ENCODE measurements around the gene TMEM134.
A peak's percentile ranks its signal among the peaks of the same experiment; 100 is the strongest.

TMEM134 gene

GRCh38 chr11:67504950-67505581, 36.0 kb upstream of the TMEM134 start, which contains the start of gene PITPNM1:
Gene PITPNM1 (minus strand): TSS chr11:67505363. CDS start chr11:67504180, 1,183 bp downstream.
- H3K9me3 Mint-ChIP-seq: no peaks in the 10 kb centered on the region
- DNase-seq: peak; percentile 85

GRCh38 chr11:67504005-67504949, 35.2 kb upstream of the TMEM134 start:
- TF ChIP-seq CTCF (IDR thresholded peaks at IDR 0.05): no peak
- peak; percentile 79 for DNase-seq
- Mint-ChIP-seq H3K4me3 (peak overlapping the region; percentile 85), H3K27ac (no peak overlapping the region), H3K4me1 (peaks cover 56% of the 10 kb centered on the region), H3K9me3 (no peaks in the 10 kb centered on the region), H3K27me3 (ENCODE audit: low read depth, poor library complexity) (peaks cover 7% of the 10 kb centered on the region), H3K36me3 (ENCODE audit: low read depth) (peaks cover 14% of the 10 kb centered on the region)

More at GRCh38 chr11:67504950-67505581, 36.0 kb upstream of the TMEM134 start, which contains the start of gene PITPNM1:
- H3K36me3 Mint-ChIP-seq (ENCODE audit: low read depth): peaks cover 10% of the 10 kb centered on the region
- TF ChIP-seq CTCF (IDR thresholded peaks at IDR 0.05): no peak
- peak within 1 kb of the TSS; percentile 86 for H3K4me3 Mint-ChIP-seq
- H3K27me3 Mint-ChIP-seq (ENCODE audit: low read depth, poor library complexity): peaks cover 10% of the 10 kb centered on the region
- peak within 1 kb of the TSS; percentile 64 for H3K27ac Mint-ChIP-seq
- peaks cover 62% of the 10 kb centered on the region for H3K4me1 Mint-ChIP-seq

- H3K4me3 Mint-ChIP-seq: peak overlapping the region; percentile 82
- peaks cover 49% of the 10 kb centered on the region for H3K4me1 Mint-ChIP-seq
- no peak overlapping the region for H3K27ac Mint-ChIP-seq
- DNase-seq: no peak
- H3K9me3 Mint-ChIP-seq: no peaks in the 10 kb centered on the region
- TF ChIP-seq CTCF (IDR thresholded peaks at IDR 0.05): no peak
- H3K36me3 Mint-ChIP-seq (ENCODE audit: low read depth): peaks cover 16% of the 10 kb centered on the region
- peaks cover 3% of the 10 kb centered on the region for H3K27me3 Mint-ChIP-seq (ENCODE audit: low read depth, poor library complexity)
Measured at GRCh38 chr11:67503119-67504004, 34.3 kb upstream of the TMEM134 start.

- H3K4me3 Mint-ChIP-seq: peak overlapping the region; percentile 82
- peaks cover 3% of the 10 kb centered on the region for H3K27me3 Mint-ChIP-seq (ENCODE audit: low read depth, poor library complexity)
- no peaks in the 10 kb centered on the region for H3K9me3 Mint-ChIP-seq
- H3K36me3 Mint-ChIP-seq (ENCODE audit: low read depth): peaks cover 16% of the 10 kb centered on the region
- peaks cover 46% of the 10 kb centered on the region for H3K4me1 Mint-ChIP-seq
- DNase-seq: no peak
- TF ChIP-seq CTCF (IDR thresholded peaks at IDR 0.05): no peak
- no peak overlapping the region for H3K27ac Mint-ChIP-seq
Measured at GRCh38 chr11:67502328-67502979, 33.4 kb upstream of the TMEM134 start.

- no peak for DNase-seq
- TF ChIP-seq CTCF (IDR thresholded peaks at IDR 0.05): no peak
- Mint-ChIP-seq H3K4me1 (peaks cover 40% of the 10 kb centered on the region), H3K27me3 (ENCODE audit: low read depth, poor library complexity) (peaks cover 3% of the 10 kb centered on the region), H3K4me3 (no peak overlapping the region), H3K36me3 (ENCODE audit: low read depth) (peaks cover 16% of the 10 kb centered on the region), H3K9me3 (no peaks in the 10 kb centered on the region), H3K27ac (no peak overlapping the region)
Measured at GRCh38 chr11:67501854-67502253, 32.8 kb upstream of the TMEM134 start.
